NCI-H2029 treated with DMSO at 0.1 percent for 48 hours (cell line): ENCODE results near the gene ATP8A1.

Source experiments
- DNase-seq: peaks from one replicate; lab custom pipeline; 2025; lab: John Stamatoyannopoulos, UW

The ATP8A1 gene

GRCh38 chr4:42570221-42570620 is 86.7 kb downstream of the ATP8A1 start:
- DNase-seq: peak; percentile 35

GRCh38 chr4:42568610-42569207 is 88.2 kb downstream of the ATP8A1 start:
- peak; percentile 72 for DNase-seq

- no peak for DNase-seq
Measured at GRCh38 chr4:42566835-42567234, 90.1 kb downstream of the ATP8A1 start.

GRCh38 chr4:42562016-42562415 is 94.9 kb downstream of the ATP8A1 start:
- DNase-seq: no peak

GRCh38 chr4:42561031-42561430 is 95.9 kb downstream of the ATP8A1 start:
- DNase-seq: no peak

- no peak for DNase-seq
Measured at GRCh38 chr4:42560467-42560861, 96.4 kb downstream of the ATP8A1 start.

GRCh38 chr4:42558156-42558555 is 98.7 kb downstream of the ATP8A1 start:
- DNase-seq: no peak

GRCh38 chr4:42555828-42556227 is 101.1 kb downstream of the ATP8A1 start:
- DNase-seq: no peak

GRCh38 chr4:42554072-42554471 is 102.8 kb downstream of the ATP8A1 start:
- DNase-seq: no peak

GRCh38 chr4:42549896-42550295 is 107.0 kb downstream of the ATP8A1 start:
- DNase-seq: no peak

- no peak for DNase-seq
Measured at GRCh38 chr4:42547805-42548204, 109.1 kb downstream of the ATP8A1 start.

- DNase-seq: no peak
Measured at GRCh38 chr4:42543762-42544161, 113.1 kb downstream of the ATP8A1 start.

GRCh38 chr4:42543126-42543525 is 113.8 kb downstream of the ATP8A1 start:
- DNase-seq: no peak

GRCh38 chr4:42541647-42542046 is 115.3 kb downstream of the ATP8A1 start:
- DNase-seq: no peak

GRCh38 chr4:42533042-42533441 is 123.9 kb downstream of the ATP8A1 start:
- DNase-seq: no peak

GRCh38 chr4:42531341-42532030 is 125.4 kb downstream of the ATP8A1 start:
- no peak for DNase-seq

GRCh38 chr4:42523066-42523718 is 133.7 kb downstream of the ATP8A1 start:
- DNase-seq: no peak

- peak; percentile 14 for DNase-seq
Measured at GRCh38 chr4:42519803-42520417, 137.0 kb downstream of the ATP8A1 start.

- no peak for DNase-seq
Measured at GRCh38 chr4:42515156-42515884, 141.6 kb downstream of the ATP8A1 start.

- no peak for DNase-seq
Measured at GRCh38 chr4:42513748-42514492, 143.0 kb downstream of the ATP8A1 start.

GRCh38 chr4:42512226-42512625 is 144.7 kb downstream of the ATP8A1 start:
- DNase-seq: no peak

GRCh38 chr4:42510225-42510624 is 146.7 kb downstream of the ATP8A1 start:
- no peak for DNase-seq
